GM18507 (cell line): ENCODE data around the gene GOLPH3L.
"Not testable (repeated sequence)": the region's sequence is repeated elsewhere in the genome, so short reads cannot be mapped to it uniquely, and the experiment has no call there.

Experiments used
- DNase-seq: peaks from one replicate; pipeline ENCODE4 v3.0.0; 2011; ENCODE audit warnings: low read depth; ENCODE audit not compliant: insufficient read length; ENCODE audit errors: extremely low spot score
- FAIRE-seq: peaks from 2 replicates; lab custom pipeline; 2011; peaks lifted over from hg19 to GRCh38; lab: Jason Lieb, UNC

The GOLPH3L gene

DNA sequence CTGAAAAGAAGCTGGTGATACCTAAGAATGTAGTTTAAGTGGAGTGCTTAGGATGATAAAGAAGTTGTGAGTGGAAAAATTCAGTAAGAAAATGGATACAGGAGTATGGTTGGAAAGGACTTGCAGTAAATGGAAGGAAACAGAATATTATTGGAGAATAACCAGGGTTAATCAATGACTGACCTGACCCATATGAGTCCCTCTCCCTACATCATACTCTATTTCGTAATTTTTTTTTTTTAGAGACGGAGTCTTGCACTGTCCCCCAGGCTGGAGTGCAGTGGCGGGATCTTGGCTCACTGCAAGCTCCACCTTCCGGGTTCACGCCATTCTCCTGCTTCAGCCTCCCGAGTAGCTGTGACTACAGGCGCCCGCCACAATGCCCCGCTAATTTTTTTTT is 34.1 kb downstream of the GOLPH3L start:
- DNase-seq, result no peak
- no peak for FAIRE-seq

GRCh38 chr1:150661156-150661555 is 35.8 kb downstream of the GOLPH3L start:
- FAIRE-seq (no peak), DNase-seq (no peak)

DNA sequence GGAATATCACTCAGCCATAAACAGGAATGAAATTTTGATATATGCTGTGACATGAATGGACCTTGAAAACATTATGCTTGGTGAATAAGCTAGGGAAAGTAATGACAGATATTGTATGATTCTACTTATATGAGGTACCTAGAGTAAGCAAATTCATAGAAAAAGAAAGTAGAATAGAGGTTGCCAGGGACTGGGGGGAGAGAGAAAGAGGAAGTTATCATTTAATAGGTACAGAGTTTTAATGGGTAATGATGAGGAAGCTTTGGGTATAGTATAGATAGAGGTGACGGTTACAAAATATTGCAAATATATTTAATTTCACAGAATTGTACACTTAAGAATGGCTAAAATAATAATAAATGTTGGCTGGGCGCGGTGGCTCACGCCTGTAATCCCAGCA is 36.4 kb downstream of the GOLPH3L start:
- DNase-seq (no peak), FAIRE-seq (no peak)

GRCh38 chr1:150657064-150657463 is 39.9 kb downstream of the GOLPH3L start:
- DNase-seq, FAIRE-seq: not testable (repeated sequence)

DNA sequence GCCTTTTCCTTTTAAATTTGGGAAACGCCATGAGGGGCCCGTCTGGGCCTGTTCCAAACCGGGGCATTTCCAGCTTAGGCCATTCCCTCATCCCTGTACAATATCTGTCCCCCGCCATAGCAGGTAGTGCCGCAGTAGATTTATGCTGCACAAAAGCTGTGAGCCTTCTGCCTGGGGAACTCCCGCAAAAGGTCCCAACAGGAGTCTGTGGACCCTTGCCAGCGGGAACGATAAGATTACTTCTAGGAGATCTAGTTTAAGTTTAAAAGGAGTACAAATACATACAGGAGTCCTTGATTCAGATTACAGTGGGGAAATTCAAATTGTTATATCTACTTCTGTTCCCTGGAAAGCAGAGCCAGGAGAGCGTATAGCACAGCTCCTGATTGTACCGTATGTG is 42.3 kb downstream of the GOLPH3L start:
- not testable (repeated sequence) for FAIRE-seq, DNase-seq

- FAIRE-seq (no peak), DNase-seq (no peak)
These were observed 46.8 kb downstream of the GOLPH3L start for GRCh38 chr1:150650193-150650592.

DNA sequence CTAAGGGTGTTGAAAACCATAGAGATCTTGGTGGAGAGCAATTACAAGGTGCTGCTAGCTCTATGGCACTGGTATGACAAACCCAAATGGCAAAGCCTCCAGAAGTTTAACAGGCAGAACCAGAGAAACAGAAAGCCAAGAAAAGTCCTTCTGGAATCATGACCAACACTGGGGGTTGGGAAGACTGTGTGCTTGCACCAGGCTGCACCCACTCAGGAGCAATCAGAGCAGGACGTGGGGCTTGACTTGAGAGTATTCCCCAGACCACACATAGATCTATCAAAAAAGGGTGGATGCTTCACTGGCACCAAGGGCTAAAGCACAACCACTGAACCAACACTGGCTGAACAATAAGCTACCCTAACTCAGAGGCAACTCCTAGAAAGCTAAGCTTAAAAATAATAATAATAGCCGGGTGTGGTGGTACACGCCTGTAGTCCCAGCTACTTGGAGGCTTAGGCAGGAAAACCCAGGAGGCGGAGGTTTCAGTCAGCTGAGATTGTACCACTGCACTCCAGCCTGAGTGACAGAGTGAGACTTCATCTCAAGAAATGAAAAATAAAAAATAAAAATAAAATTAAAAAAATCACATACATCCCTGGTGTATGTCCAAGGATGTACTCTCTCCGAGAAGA is 47.4 kb downstream of the GOLPH3L start:
- FAIRE-seq, result no peak
- DNase-seq, result no peak

GRCh38 chr1:150642296-150642695 is 54.7 kb downstream of the GOLPH3L start:
- DNase-seq (no peak), FAIRE-seq (no peak)

GRCh38 chr1:150641126-150641815 is 55.7 kb downstream of the GOLPH3L start:
- FAIRE-seq, DNase-seq: not testable (repeated sequence)

DNA sequence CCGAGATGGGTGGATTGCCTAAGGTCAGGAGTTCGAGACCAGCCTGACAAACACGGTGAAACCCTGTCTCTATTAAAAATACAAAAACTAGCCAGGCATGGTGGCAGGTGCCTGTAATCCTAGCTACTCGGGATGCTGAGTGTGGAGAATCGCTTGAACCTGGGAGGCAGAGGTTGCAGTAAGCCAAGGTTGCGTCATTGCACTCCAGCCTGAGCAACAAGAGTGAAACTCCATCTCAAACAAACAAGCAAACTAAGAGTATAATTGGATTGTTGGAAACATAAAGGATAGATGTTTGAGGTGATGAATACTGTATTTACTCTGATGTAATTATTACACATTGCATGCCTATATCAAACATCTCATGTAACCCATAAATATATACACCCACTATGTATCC is 58.5 kb downstream of the GOLPH3L start:
- not testable (repeated sequence) for FAIRE-seq, DNase-seq

GRCh38 chr1:150634839-150635622 is 61.9 kb downstream of the GOLPH3L start:
- FAIRE-seq, result not testable (repeated sequence)

GRCh38 chr1:150629115-150629928 is 67.6 kb downstream of the GOLPH3L start, which contains the start of gene ENSA:
TSS of gene ENSA (minus strand) at chr1:150629612. CDS start at chr1:150629470, 142 bp downstream.
- DNase-seq (peak; percentile 85), FAIRE-seq (peak; percentile 97)

More at GRCh38 chr1:150634839-150635622, 61.9 kb downstream of the GOLPH3L start:
- DNase-seq, result not testable (repeated sequence)

- DNase-seq (no peak), FAIRE-seq (no peak)
These were observed 68.2 kb downstream of the GOLPH3L start for GRCh38 chr1:150628766-150629114.

DNA sequence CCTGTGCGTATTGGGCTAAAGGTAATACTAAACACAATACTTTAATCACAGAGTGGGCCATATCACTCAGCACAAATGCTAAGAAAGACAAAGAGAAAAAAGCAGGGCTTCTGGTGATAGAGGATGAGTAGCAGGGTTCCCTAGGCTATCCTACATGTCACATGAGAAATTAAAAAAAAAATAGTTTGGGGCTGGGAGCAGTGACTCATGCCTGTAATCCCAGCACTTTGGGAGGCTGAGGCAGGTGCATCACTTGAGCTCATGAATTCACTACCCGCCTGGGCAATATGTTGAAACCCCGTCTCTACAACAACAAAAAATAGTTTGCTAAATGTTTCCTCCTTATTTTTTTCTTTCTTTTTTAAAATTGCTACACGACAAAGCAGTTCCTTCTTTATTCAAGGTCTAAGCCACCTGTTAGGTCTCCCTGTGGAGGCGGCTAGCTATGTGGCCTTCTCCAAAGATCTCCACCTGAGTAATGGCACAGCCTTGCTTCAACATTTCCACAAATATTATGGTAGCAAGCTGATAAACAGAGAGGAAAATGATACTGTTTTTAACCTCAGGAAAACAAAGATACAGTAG is 69.0 kb downstream of the GOLPH3L start:
- no peak for DNase-seq

DNA sequence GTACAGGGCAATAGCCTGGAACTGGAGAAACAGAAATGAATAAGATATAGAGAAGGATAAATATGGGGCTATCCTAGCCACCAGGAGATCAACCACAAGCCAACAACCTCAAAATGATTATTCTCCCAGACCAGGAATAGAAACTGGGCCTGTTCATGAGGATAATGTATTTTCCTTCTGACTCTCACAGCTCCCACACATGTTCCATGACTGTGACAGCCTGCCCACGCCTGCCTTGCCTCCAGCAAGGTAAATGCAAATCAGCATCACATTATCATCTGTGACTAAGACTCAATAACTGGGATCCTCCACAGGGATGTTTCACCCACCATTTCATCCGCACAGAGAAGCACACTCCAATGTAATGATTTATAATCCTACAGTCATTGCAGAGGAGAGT is 70.8 kb downstream of the GOLPH3L start:
- DNase-seq (no peak), FAIRE-seq (no peak)

More for the DNA sequence above, 69.0 kb downstream of the GOLPH3L start:
- no peak for FAIRE-seq

- FAIRE-seq, DNase-seq: not testable (repeated sequence)
These were observed 72.4 kb downstream of the GOLPH3L start for GRCh38 chr1:150624546-150624945.

DNA sequence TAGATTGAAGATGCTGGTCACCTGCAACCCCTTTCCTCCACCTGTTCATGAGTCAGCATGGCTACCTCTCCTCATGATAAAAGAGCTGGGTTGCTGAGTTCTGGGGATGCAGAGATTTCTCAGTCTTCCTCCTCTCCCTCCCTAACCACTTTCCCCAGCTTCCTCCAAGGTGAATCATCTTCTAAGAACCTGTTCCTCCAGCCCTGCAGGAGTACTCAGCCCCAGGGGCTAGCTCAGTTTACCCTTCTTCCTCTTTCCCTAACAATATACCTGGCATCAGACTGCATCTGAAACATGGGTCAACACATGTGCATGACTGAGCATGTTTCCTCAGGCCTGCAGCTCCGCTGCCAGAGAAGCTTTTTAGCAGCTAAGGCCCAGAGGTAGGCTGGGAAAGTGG is 72.8 kb downstream of the GOLPH3L start:
- DNase-seq, FAIRE-seq: not testable (repeated sequence)

- FAIRE-seq (no peak), DNase-seq (no peak)
These were observed 74.5 kb downstream of the GOLPH3L start for GRCh38 chr1:150622303-150622975.
